DMS153 treated with DMSO at 0.1 percent for 48 hours (cell line): Measurements from ENCODE around the gene CCDC188.

Experiments
- DNase-seq: peaks from one replicate; lab custom pipeline; 2025; ENCODE audit not compliant: unreplicated experiment; lab: John Stamatoyannopoulos, UW

Gene CCDC188

GRCh38 chr22:20185750-20186149 is 34.9 kb upstream of the CCDC188 start:
- no peak for DNase-seq

DNA sequence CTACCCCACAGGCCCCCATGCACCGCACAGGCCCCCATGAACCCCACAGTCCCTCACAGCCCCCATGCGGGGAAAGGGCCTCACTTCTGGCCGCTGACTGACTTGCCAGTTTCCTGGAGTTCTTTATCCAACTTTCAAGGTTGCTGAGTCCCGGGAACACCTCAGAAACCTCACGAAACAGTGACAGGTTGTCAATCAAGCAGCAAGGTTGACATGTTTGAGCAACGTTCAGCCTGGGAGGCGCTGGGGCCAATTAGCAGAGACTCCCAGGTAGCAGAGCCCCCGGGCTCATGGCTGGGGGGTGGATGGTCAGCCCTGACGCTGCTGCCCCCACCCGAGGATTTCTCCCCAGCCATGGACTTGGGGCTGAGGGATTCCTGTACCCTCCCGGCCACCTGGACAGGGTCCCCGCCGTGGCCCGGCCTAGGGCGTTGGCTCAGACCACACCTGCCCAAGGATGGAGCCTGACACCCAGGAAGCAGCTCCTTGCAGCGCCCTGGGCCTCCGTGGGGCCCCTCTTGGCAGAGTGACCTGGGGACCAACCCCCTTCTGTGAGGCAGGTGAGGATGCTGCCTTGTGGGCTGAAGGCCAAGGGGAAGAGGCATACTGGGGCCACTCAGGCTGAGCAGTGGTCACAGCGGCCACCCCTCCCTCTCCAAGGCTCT is 33.8 kb upstream of the CCDC188 start:
- DNase-seq: no peak

DNA sequence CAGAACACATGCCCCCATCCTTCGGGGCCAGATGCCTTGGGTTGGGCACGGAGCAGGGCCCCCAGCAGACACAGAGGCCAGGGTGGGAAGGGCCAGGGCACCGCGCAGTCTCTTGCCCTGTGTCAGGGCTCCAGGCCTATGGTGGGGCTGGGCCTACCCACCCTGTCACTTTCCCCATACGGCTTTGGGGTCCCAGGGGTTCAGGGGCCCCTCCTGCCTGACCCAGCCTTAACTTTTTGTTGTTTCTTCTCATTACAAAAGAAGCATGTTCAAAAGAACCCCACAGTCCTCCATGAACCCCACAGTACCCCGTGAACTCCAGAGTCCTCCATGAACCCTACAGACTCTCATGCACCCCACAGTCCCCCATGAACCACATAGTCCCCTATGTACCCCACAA is 33.0 kb upstream of the CCDC188 start:
- no peak for DNase-seq

DNA sequence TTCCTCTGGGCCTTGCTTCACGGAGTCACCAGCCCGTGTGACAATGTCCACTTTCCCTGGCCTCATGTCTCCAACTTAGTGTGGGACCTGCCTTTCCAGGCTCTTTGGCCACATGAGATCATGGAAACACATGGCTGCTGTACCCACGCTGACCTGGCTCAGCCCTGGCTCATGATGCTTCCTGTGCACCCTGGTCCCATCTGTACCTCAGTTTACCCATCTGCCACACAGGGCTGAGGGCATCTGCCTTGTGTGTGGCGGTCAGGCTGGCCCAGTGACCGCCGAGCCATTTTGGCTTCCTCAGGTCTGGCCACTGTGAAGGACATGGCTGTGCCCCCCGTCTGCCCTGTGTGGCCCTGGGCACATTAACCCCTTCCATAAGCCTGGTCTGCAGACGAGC is 32.2 kb upstream of the CCDC188 start:
- DNase-seq: no peak

DNA sequence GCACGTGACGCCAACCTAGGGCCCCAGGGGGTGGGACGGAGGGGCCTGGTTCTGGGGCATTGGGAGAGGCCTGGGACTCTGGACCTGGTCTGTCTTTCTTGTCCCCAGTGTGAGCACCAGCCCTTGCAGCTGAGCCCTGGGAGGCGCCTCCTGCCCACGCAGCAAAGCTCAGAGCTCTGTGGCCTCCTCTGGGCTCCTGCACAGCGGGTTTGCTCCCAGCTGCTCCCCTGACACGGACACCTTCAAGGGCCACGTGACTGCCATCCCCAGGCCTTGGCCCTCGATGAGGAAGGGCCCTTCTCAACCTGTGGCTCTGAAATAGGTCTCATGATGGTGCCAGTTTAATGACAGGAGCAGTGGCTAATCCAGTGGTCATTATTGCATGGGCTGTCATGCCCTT is 31.5 kb upstream of the CCDC188 start:
- DNase-seq: no peak

GRCh38 chr22:20181884-20182236 is 31.0 kb upstream of the CCDC188 start:
- DNase-seq: no peak

- no peak for DNase-seq
Measured at GRCh38 chr22:20181194-20181883, 30.5 kb upstream of the CCDC188 start.

DNA sequence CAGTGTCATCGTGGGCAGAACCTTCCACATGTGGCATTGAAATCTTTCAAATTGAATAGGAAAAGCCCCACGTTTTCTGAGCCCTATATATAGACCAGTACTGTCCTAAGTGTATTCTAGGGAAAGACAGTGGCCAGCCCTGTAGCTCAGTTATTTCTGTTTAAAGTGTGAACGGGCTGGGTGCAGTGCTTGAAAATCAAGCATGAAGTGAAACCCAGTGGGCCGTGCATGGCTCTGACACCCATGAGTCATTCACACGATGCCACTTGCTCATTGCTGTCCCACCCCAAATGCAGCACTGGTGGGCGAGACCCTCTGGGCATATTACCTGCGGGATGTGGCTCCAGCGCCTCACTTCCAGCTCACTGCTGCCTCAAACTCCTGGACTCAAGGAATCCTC is 29.8 kb upstream of the CCDC188 start:
- no peak for DNase-seq

- no peak for DNase-seq
Measured at GRCh38 chr22:20180245-20180630, 29.4 kb upstream of the CCDC188 start.

DNA sequence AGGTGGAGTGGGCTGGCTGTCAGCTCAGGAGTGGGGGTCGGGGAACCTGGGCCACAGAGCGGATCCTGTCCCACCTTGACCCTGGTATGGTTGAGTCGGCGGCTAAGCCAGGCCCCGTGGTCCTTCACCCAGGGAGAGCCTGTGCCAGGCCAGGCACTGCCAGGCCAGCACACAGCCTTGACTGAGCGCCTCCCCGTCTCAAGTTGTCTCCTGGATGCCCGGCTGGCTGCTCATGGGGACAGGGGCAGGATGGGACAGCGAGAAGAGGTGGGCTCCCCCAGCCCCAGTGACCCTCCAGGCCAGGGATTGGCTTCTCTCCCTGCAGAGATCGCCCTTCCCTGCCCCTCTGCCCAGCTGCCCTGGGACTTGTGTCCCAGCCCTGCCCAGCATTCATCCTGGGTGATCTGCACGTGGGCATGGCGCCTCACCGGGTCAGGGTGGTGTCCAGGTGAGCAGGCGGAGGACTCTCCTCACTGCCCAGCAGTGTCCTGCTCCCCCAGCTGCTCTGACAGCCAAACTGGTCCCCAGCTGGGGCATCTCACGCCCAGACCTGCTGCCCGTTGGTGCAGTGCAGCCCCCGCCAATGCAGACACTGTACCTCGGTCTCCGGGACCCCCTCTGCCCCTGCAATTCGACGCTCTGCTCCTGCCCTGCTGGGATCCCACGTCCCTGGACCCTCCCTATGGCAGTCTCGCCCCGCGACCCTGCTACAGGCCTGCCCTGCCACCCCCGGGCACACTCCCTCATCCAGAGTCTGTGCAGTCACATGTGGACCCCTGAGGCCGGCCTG is 28.8 kb upstream of the CCDC188 start:
- DNase-seq: no peak

- DNase-seq: no peak
Measured at GRCh38 chr22:20178915-20179227, 28.0 kb upstream of the CCDC188 start.

DNA sequence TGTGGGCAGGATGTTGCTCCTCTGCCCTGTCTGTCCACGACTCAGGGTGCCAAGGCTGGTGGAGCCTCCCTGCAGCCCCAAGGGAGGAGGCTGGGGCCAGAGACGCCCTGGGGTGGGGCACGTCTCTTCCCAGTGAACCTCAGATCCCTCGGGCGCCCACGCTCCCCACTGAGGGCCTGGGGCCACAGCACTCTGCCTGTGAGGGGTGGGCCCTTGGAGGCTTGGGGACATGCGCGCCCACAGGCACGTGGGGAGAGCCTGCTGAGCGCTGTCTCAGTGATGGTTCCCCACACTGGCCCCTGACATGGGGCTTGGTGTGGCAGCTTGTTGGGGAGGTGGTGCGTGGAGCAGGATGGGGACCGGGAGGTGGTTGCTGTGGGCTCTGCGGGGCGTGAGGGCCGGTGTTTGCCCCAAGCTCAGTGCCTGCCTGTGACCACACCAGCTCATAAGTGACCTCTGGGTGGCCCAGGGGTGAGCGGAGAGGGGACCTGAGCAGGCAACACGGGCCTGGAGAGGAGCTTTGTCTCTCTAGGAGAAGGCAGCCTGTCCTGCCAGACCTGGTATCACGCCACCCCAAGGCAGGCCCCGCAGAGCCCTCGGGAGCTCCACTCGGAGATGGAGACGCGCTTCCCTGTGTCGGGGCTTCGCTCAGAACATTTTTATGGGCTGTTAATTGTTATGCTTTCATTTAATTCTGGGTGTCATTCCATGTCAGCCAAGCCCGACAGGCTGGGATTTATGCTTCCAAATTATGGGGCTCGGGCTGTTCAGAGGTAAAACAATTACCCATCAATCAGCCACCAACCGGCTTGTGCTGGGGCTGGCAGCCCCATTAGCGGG is 27.4 kb upstream of the CCDC188 start:
- DNase-seq: no peak

- no peak for DNase-seq
Measured at GRCh38 chr22:20177217-20177911, 26.5 kb upstream of the CCDC188 start.

GRCh38 chr22:20176421-20177085 is 25.7 kb upstream of the CCDC188 start:
- DNase-seq: no peak

- DNase-seq: no peak
Measured at GRCh38 chr22:20175597-20175900, 24.7 kb upstream of the CCDC188 start.

GRCh38 chr22:20174785-20175596 is 24.1 kb upstream of the CCDC188 start:
- DNase-seq: no peak

DNA sequence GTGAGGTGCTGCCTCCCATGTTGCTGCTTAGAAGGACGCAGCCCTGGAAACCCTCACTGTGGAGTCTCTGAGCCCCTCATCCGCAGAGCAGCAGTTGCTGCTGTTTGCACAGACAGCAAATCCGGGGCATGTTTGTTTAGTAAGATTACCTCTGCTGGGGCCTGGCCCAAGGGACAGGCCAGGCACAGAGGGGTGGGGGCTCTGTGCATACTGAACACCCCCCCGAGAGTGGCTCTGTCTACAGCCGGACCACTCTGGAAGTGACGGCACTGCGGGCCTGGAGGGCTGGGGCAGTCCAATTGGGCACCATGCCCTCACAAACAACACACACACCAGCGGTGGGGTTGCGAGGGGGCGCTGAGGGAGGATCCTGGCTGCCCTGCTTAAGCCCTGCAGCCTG is 22.9 kb upstream of the CCDC188 start:
- DNase-seq: no peak

DNA sequence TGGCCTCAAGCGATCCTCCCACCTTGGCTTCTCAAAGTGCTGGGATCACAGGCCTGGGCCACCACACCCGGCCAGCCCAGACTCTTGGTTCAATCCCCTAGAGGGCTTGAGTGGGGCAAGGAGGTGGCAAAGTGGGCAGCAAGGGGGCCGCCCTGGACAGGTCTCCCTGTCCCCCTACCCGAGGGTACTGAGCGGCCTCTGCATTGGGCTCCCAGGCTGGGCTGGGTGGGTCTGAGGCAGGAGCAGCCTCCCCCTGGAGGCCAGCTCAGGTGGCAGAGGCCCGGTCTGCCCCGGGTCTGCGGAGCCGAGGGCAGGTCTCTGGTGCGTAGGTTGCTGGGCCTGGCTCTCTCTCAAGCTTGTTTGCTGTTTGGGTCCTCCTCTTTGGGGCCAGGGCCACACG is 22.4 kb upstream of the CCDC188 start:
- DNase-seq: no peak

DNA sequence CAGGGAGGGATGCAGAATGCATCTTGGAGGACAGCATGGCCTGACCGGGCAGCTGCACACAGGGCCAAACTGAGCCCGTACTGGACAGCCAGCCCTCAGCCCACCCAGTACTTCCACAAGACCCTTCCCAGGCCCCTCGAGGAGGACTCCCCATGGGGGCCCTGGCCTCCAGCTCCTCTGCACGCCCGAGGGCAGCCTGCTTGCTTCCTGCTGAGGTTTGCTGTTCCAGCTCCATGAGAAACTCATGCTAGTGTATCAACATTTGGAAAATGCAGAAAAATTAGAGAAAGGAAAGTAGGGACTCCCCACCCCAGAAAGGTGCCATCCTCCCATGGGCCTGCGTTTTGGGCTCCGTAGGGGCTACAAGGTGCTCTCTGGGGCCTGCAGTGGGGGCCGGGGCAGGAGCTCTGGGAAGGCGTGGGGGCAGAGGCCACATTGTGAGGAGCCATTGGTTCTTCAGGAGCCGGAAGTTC is 21.3 kb upstream of the CCDC188 start:
- no peak for DNase-seq
